SW 1271 (cell line): Measurements from ENCODE around the gene FSTL5.

Experiments used
- DNase-seq, 2 experiments: peaks; one replicate each; lab custom pipeline; 2025; lab: John Stamatoyannopoulos, UW

The FSTL5 gene

GRCh38 chr4:161581262-161582230 lies 582.3 kb downstream of the FSTL5 start:
- no peak for DNase-seq

DNA sequence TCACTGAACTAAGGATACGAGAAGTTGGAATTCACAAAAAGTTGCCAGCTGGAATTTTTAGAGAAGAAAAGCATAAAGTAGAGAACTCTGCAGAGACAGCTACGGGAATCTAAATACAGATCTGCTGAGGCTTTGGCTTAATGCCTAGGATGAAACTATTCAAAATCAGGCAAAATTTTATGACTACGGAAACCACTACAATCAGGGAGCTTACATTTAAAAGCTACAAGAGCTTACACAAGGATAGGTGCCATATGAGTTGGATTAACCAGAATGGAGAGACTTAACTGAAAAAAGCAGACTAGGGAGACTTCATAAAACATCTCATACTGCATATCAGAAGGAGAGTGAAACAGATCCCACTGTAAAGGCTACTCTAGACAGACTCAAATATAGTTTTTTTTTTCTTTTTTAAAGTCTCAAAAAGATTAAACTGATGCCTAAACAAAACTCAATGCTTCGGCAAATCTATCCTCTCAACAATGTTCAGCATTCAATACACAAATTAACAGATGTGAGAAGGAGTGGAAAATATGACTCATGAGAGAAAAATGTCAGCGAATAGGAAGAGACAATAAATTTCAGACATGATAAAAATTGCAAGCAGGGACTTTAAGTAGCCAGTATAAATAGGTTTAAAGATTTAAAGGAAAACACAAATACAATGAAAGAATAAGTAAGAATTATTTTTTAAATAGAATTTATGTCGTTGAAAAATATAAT lies 586.1 kb downstream of the FSTL5 start:
- peak in 1 of 2 experiments; percentile 53 for DNase-seq

DNA sequence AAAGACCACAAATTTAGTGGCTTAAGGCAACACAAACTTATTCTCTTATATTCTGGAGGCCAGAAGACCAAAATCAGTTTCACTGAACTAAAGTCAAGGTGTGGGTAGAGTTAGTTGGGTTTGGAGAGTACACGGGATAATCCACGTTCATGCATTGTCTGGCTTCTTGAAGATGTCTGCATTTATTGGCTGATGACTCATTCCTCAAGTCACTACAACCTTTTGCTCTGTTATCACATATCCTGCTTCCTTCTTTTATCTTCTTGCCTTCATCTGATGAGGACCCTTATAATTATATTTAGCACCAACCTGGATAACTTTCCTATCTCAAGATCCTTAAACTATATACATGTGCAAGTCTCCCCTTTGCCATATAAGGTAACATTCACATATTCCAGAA lies 590.0 kb downstream of the FSTL5 start:
- no peak for DNase-seq

- DNase-seq: peak in 1 of 2 experiments; percentile 17
These were observed 599.5 kb downstream of the FSTL5 start for GRCh38 chr4:161564230-161564834.

DNA sequence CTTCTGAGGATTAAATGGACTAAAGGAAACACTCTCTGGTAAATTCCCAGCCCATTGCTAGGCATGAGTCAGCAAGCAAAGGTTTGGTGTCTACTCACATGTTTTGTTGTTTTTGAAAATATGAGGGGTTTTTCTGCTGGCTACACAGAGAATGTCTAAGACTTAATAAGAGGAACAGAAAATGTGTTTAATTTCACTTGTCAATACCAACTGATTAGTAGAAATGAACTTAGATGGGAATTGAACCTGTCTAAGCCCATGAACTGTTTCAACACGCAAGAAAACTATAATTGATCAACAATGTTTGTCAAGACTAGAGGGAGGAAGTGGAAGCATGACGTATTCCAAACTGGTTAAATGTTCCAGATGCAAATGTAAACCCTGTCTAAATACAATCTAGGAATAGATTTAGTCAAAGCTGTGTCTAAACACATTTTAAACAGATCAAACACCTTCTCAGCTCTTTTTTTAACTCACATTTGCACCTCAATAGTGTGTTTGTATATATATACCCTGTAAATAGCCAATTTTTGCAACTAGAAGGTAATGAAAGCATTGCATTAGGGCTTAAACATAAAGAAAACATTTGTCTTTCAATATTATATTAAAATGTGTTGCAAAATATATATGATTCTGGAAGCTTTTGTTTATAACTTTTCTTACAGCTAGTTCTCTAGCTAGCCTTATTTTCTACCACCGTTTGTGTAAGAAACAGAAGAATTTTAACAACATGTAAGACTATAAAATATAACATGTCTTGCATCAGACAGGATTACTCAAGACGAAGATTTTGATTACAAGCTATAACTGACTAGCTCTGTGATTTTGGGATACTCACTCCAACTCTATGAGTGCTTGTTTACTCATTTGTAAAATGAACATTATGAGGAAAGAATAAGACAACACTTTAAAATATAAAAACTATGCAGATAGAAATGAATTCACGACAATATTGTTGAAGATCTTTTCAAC lies 607.8 kb downstream of the FSTL5 start:
- DNase-seq: no peak

DNA sequence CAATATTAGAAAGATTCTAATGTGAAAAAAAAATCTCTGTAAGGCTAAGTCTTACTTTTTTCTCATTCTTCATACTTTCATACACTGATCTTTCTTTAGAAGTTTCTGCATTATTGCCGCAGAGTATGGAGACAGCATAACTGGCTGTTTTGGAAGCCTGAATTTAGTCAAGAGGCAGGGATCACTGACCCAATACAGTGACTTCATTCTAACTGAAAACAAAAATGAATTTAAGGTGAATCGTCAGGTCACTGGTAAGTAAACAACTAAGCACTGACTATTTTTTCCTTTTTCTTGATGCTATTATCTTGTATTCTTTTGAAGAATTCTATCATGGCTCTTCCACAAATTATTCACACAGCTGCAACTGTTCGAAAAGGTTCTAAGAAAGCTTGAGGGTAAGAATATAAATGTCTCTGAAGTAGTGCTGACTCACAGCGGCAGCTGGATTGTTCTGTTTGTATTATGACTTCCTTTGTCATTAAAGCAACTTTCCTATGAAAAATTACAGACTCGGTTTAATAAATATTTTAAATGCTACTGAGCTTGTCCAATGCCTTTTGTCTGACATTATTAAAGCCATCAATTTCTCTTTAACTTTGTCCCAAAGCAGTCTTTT lies 609.3 kb downstream of the FSTL5 start:
- DNase-seq: no peak

GRCh38 chr4:161546902-161547301 lies 616.9 kb downstream of the FSTL5 start:
- no peak for DNase-seq

- DNase-seq: no peak
These were observed 623.5 kb downstream of the FSTL5 start for GRCh38 chr4:161540265-161540664.

DNA sequence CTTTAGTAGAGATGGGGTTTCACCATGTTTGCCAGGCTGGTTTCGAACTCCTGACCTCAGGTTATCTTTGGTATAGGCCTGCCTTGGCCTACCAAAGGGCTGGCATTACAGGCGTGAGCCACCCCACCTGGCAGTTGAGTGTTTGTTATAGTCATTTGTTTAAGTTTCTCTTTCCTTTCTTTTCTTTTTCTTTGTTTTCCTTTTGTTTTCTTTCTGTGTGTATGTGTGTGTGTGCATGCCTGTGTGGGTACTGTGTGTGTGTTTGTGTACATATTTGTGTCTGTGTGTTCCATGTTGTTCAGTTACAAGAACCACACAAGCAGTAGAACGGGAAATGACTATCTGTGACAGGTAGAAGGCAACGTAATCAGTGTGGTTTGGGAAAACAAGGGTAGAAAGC lies 624.9 kb downstream of the FSTL5 start:
- DNase-seq: no peak

GRCh38 chr4:161530710-161531109 lies 633.1 kb downstream of the FSTL5 start:
- no peak for DNase-seq

- no peak for DNase-seq
These were observed 638.7 kb downstream of the FSTL5 start for GRCh38 chr4:161525121-161525520.

GRCh38 chr4:161522031-161522430 lies 641.8 kb downstream of the FSTL5 start:
- DNase-seq: no peak

GRCh38 chr4:161519611-161520010 lies 644.2 kb downstream of the FSTL5 start:
- no peak for DNase-seq

DNA sequence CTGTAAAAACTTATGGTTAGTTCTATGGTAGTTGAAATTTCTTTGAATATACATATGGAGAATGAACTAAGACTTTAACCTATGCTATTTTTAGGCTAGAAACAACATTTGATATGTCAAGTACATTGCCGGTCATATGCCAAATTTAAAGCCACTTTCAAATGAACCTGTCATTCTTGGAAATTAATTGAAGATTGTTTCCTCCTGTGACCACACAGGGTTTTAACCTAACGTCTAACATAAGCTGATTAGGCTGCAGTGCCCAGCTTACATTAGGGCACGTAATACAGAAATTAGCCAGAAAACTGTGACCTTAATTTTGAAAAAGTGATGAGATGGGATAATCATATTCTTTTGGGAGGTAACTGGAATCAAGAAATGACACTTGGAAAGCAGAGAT lies 645.9 kb downstream of the FSTL5 start:
- no peak for DNase-seq

DNA sequence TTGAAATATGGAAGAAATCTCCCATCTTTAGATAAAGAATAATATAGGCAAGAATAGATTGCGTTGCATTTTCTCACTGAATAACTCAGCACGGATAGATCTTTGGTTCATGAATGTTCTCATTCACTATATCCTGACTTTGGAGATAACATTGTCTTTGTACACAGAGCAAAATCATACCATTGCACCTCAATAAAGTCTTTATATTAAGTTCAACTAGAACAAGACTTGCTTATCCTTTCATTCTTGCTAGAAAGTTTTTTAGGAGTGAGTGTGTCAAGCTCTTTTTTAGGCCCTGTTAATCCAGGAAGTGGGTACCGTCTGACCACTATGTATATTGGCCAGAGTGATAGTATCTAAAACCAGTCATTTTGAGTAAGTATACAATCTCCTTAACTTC lies 658.7 kb downstream of the FSTL5 start:
- DNase-seq: no peak

- DNase-seq: no peak
These were observed 665.6 kb downstream of the FSTL5 start for GRCh38 chr4:161498155-161498554.

DNA sequence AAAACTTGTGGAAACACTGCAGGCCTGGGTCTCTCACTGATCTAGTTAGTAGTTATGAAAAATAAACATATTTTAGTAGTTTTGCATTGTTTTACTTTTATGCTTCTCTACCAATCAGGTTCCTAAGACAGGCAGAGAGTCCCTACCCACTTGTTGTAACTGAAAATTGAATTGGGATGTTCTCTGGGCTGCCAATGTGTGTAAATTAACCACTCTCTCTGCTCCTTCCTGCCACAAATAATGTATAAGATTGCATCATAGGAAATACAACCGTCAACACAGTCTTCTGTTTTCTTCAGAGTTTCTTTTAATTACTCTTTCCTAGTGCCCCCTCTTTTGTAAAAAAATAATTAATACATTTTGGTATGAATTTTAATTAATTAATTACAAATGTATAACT lies 677.3 kb downstream of the FSTL5 start:
- no peak for DNase-seq

- DNase-seq: no peak
These were observed 697.5 kb downstream of the FSTL5 start for GRCh38 chr4:161466316-161466715.

- no peak for DNase-seq
These were observed 700.4 kb downstream of the FSTL5 start for GRCh38 chr4:161463436-161463835.

- DNase-seq: no peak
These were observed 705.9 kb downstream of the FSTL5 start for GRCh38 chr4:161457906-161458305.

DNA sequence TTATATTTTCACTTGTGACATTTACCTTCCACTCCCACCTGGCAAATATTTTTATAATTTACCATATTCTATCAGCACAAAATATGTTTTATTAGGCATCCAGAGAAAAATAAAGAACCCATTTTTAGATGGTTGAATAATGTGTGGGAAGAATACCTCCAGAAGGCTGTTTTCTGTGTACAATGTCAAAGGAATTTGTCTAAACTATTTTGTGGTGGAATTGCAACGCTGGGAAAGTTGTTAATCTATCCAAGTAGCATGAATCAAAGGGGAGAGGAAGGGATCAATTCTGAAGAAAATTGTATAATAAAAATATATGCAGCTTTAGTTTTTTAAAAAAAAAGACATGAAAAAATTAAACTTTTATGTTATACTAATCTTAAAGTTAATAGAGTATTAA lies 706.5 kb downstream of the FSTL5 start:
- DNase-seq: no peak
